GM12865 (cell line): Measurements from ENCODE around the gene ACTL7B.

Experiments used
- DNase-seq: peaks from one replicate; pipeline ENCODE4 v3.0.0; 2010; ENCODE audit warnings: low read depth
- H3K4me3 ChIP-seq: 2 replicates; pipeline ENCODE4 v1.5.1; 2011; ENCODE audit warnings: mild to moderate bottlenecking, low read depth, low read length, control low read depth
- CTCF ChIP-seq: IDR thresholded peaks from 2 replicates; pipeline ENCODE4 v1.5.1; 2011; ENCODE audit warnings: low read length, control low read depth, low read depth, inconsistent platforms; ENCODE audit not compliant: insufficient read depth; ENCODE audit errors: missing control alignments

Gene ACTL7B

GRCh38 chr9:108867829-108868228 lies 12.0 kb upstream of the ACTL7B start:
- no peak for DNase-seq
- no peak for TF ChIP-seq CTCF
- H3K4me3 ChIP-seq: no peak overlapping the region

- DNase-seq: no peak
- no peak overlapping the region for H3K4me3 ChIP-seq
- TF ChIP-seq CTCF: no peak
Observed at GRCh38 chr9:108867116-108867515, 11.3 kb upstream of the ACTL7B start.

- no peak for DNase-seq
- no peak for TF ChIP-seq CTCF
- H3K4me3 ChIP-seq: no peak overlapping the region
Observed at GRCh38 chr9:108866001-108866420, 10.2 kb upstream of the ACTL7B start.

GRCh38 chr9:108865037-108865436 lies 9.3 kb upstream of the ACTL7B start:
- DNase-seq: no peak
- no peak for TF ChIP-seq CTCF
- H3K4me3 ChIP-seq: no peak overlapping the region

- H3K4me3 ChIP-seq: no peak overlapping the region
- DNase-seq: no peak
- no peak for TF ChIP-seq CTCF
Observed at GRCh38 chr9:108864446-108864845, 8.7 kb upstream of the ACTL7B start.

GRCh38 chr9:108863891-108864290 lies 8.1 kb upstream of the ACTL7B start:
- no peak for DNase-seq
- H3K4me3 ChIP-seq: no peak overlapping the region
- TF ChIP-seq CTCF: no peak

- DNase-seq: no peak
- H3K4me3 ChIP-seq: no peak within 1 kb of the TSS
- TF ChIP-seq CTCF: no peak
Observed at GRCh38 chr9:108861997-108862396, 6.2 kb upstream of the ACTL7B start, which contains the start of gene ACTL7A. TSS of gene ACTL7A (plus strand) at chr9:108862266. CDS start at chr9:108862323, 57 bp downstream.
